ENCODE results near the gene TANC2.

DNA sequence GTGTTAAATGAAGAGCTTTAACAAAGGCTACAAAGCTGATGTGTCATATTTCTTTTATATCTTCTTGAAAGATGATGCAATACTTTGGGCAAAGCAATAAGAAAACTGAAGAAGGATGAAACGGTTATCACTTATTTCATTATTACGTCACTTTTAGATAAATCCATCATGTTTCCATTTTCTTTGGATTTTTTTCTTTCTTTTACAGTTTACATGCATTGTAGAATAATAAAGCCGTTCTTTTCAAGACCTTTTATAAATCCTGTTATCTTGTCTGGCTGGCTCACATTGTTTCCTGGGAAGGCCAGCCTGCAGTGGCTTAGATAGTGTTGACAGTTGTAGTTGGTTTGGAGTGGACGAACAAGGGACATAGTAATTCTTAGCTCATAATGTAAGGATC is 28.9 kb downstream of the TANC2 start:
- TF ChIP-seq, protein P1, sequence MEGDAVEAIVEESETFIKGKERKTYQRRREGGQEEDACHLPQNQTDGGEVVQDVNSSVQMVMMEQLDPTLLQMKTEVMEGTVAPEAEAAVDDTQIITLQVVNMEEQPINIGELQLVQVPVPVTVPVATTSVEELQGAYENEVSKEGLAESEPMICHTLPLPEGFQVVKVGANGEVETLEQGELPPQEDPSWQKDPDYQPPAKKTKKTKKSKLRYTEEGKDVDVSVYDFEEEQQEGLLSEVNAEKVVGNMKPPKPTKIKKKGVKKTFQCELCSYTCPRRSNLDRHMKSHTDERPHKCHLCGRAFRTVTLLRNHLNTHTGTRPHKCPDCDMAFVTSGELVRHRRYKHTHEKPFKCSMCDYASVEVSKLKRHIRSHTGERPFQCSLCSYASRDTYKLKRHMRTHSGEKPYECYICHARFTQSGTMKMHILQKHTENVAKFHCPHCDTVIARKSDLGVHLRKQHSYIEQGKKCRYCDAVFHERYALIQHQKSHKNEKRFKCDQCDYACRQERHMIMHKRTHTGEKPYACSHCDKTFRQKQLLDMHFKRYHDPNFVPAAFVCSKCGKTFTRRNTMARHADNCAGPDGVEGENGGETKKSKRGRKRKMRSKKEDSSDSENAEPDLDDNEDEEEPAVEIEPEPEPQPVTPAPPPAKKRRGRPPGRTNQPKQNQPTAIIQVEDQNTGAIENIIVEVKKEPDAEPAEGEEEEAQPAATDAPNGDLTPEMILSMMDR (IDR thresholded peaks at IDR 0.05; ENCODE audit: insufficient read depth, low read depth, low read length): no peak
- no peak for TF ChIP-seq EZH2 (IDR thresholded peaks at IDR 0.05; ENCODE audit: insufficient read depth, low read length)
